ENCODE measurements around the gene BLTP3B.
"Not testable (repeated sequence)": the region's sequence is repeated elsewhere in the genome, so short reads cannot be mapped to it uniquely, and the experiment has no call there.

Gene BLTP3B

DNA sequence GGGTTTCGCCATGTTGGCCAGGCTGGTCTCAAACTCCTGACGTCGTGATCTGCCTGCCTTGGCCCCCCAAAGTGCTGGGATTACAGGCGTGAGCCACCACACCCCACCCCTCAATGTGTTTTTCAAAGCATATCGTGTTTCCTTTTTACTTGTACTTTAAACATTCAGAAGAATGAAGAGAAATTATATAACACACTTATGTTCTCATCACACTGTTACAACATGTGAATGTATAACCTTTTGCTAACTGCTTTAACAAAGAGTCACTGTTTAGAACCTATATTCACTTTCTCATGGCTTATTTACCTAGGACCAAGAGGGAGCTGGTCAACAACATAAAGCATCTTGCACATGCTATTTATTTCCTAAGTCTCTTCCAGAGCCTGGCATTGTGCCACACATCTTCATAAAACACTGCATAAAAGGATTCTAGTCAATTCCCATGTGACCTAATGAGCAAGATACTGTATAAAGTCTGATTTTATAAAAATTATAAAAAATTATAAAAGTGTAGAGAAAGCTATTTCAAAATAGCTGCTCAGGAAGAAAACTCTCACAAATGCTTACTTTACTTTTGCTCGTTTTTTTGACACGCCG lies 42.0 kb upstream of the BLTP3B start:
- no peak overlapping the region for H3K27ac ChIP-seq
- no peak for TF ChIP-seq ZFX (IDR thresholded peaks at IDR 0.05)
- no peak for TF ChIP-seq CTCF (conservative IDR thresholded peaks at IDR 0.05)

DNA sequence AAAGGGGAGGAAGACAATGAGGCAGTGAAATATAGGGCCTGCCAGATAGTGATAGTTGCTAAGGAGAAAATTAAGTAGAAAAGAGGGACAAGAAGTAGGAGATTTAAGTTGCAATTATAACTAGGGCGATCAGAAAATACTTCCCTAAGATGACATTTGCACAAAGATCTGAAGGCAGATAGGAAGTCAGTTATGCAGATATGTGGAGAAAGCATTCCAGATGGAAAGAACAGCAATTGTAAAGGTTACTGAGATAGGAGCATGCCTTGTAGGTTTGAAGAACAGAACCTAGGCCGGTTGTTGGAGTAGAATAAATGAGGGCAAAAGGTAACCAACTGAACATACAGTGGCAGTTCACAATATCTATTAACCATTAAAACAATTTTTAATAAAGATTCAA lies 36.6 kb upstream of the BLTP3B start:
- H3K27ac ChIP-seq = no peak overlapping the region
- TF ChIP-seq CTCF (conservative IDR thresholded peaks at IDR 0.05) = no peak
- TF ChIP-seq ZFX (IDR thresholded peaks at IDR 0.05) = no peak

DNA sequence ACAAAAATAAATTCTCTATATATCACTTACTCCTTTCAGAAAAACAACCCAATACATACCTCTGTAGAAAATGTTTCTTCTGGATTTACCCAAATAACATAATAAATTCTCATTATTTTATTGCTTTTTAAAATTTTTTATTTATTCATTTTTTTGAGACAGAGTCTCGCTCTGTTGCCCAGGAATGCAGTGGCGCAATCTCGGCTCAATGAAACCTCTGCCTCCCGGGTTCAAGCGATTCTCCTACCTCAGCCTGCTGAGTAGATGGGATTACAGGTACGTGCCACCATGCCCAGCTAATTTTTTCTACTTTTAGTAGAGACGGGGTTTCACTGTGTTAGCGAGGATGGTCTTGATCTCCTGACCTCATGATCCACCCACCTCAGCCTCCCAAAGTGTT lies 33.8 kb upstream of the BLTP3B start:
- H3K27ac ChIP-seq = not testable (repeated sequence)

GRCh38 chr12:100174495-100174894 lies 31.8 kb upstream of the BLTP3B start:
- H3K27ac ChIP-seq = no peak overlapping the region
- no peak for TF ChIP-seq ZFX (IDR thresholded peaks at IDR 0.05)
- TF ChIP-seq CTCF (conservative IDR thresholded peaks at IDR 0.05) = no peak

GRCh38 chr12:100173111-100173510 lies 30.4 kb upstream of the BLTP3B start:
- no peak overlapping the region for H3K27ac ChIP-seq
- TF ChIP-seq ZFX (IDR thresholded peaks at IDR 0.05) = no peak
- no peak for TF ChIP-seq CTCF (conservative IDR thresholded peaks at IDR 0.05)

DNA sequence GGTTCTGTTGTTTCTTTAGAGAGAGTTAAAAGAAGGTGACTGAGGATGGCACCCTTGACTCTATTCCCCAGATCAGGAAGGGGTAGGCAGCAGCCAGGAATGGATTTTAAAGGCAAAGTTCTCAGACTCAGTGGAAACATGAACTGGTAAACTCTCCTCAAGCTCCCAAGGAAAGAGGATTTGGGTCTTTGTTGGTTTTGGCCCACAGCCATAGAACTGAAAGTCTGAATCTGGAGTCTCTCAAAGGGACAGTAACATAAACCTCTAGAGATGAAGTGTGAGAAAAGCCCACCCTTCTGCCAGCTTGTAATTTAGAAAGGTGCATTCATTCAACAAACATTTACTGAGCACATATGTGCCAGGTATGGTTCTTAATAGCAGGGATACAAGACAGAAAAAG lies 28.6 kb upstream of the BLTP3B start:
- no peak overlapping the region for H3K27ac ChIP-seq
- TF ChIP-seq CTCF (conservative IDR thresholded peaks at IDR 0.05) (no peak), ZFX (IDR thresholded peaks at IDR 0.05) (no peak)

- no peak for TF ChIP-seq CTCF (conservative IDR thresholded peaks at IDR 0.05)
- TF ChIP-seq ZFX (IDR thresholded peaks at IDR 0.05) = no peak
- no peak overlapping the region for H3K27ac ChIP-seq
Observed at GRCh38 chr12:100170313-100170858, 27.7 kb upstream of the BLTP3B start.

DNA sequence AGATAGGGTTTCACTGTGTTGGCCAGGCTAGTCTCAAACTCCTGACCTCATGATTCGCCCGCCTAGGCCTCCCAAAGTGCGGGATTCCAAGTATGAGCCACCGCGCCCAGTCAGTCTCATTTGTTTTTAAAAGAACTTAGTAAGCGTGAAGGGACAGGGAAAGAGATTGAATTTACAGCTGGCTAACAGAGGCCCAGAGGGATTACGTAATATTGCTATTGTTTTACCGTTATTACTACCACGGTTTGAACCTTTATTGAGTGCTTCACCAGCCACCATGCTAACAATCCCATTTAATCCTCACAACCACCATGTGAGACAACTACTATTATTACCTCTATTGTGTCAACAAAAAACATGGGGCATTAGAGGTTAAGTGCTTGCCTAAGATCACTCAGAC lies 26.7 kb upstream of the BLTP3B start:
- H3K27ac ChIP-seq = no peak overlapping the region
- TF ChIP-seq ZFX (IDR thresholded peaks at IDR 0.05) = no peak
- no peak for TF ChIP-seq CTCF (conservative IDR thresholded peaks at IDR 0.05)
